GM18517 (cell line): ENCODE data around the gene OR1D5.
A peak's percentile ranks its signal among the peaks of the same experiment; 100 is the strongest.
"Not testable (repeated sequence)": the region's sequence is repeated elsewhere in the genome, so short reads cannot be mapped to it uniquely, and the experiment has no call there.

Experiments used
- ATAC-seq: cut with Tn5 transposase; IDR thresholded peaks from one replicate; pipeline ENCODE4 v1.9.1; 2021; ENCODE audit warnings: mild to moderate bottlenecking, moderate library complexity; ENCODE audit not compliant: unreplicated experiment

Gene OR1D5, protein sequence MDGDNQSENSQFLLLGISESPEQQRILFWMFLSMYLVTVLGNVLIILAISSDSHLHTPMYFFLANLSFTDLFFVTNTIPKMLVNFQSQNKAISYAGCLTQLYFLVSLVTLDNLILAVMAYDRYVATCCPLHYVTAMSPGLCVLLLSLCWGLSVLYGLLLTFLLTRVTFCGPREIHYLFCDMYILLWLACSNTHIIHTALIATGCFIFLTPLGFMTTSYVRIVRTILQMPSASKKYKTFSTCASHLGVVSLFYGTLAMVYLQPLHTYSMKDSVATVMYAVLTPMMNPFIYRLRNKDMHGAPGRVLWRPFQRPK

DNA sequence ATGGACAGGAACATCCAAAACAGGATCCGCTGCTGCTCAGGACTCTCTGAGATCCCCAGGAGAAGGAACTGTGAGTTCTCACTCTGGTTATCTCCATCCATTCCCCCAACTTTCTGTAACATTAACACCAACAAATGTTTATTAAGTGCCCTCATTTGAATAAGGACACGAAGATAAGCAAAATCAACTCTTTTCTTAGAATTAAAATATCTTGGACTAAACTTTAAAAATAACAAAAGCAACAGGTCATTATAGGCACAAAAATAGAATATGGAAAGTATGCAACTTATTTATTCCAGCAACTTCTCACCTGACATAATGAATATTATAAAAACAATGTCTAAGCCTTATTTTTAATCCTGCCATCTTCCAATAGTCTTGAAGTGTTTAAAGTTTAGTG is at the start of gene OR1D5:
Gene OR1D5 (minus strand): TSS at position 101 of the 400 bp plus-strand sequence. CDS start 0 bp downstream, at position 101.
- not testable (repeated sequence) for ATAC-seq

- ATAC-seq = no peak
Observed at GRCh38 chr17:3104322-3104721, 40.9 kb upstream of the OR1D5 start, which contains the start of gene OR1D2. Gene OR1D2 (minus strand): TSS chr17:3104422. CDS start chr17:3092996, 11,426 bp downstream.

GRCh38 chr17:3073850-3074249 is 10.4 kb upstream of the OR1D5 start:
- ATAC-seq = not testable (repeated sequence)

GRCh38 chr17:3065192-3065591 is 1.8 kb upstream of the OR1D5 start:
- ATAC-seq = not testable (repeated sequence)

GRCh38 chr17:3062824-3063377 is 506 bp downstream of the OR1D5 start:
- not testable (repeated sequence) for ATAC-seq

DNA sequence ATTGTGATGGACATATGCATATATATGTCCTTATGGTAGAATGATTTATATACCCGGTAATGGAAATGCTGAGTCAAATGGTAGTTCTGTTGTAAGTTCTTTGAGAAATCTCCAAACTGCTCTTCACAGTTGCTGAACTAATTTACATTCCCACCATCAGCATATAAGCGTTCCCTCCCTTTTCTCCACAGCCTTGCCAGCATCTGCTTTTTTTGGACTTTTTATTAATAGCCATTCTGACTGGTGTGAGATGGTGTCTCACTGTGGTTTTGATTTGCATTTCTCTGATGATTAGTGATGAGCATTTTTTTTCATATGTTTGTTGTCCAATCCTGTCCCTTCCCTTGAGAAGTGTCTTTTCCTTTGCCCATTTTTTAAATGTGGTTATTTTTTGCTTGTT is 8.5 kb downstream of the OR1D5 start:
- not testable (repeated sequence) for ATAC-seq

GRCh38 chr17:3049705-3050295 is 13.6 kb downstream of the OR1D5 start:
- no peak for ATAC-seq

DNA sequence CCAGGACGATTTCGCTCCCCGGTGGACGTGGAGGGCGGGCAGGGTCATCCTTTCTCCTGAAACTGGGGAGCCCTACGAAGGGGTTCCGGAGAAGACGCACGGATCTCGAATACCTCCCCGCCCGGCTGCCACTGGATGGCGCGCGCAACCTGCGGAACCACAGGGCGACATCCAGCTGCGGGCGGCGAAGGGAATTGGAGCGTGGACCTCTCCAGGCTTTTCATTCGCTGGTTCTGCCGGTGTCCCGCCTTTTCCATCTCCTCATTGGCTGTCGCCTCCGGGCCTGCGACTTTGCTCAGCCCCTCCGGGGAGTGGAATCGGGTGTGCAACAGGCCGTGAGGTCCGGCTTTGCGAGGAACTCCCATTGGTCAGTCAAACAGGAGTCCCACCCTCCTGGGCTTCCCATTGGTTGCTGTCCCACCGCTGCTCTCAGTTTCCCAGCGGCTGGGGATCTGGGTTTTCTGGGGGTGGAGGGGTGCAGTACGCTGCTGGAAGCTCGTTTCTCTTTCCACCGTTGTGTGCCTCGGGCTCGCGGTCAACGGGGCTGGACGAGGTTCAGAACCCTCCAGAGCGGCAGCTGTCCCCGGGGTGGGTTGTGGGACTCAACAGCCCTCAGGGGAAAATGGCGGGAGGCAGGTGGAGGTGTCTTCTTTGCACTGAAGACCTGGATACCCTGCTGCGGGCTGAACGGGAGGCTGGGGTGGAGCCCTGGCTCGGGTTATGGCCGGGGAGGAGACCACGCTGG is 14.5 kb downstream of the OR1D5 start:
- ATAC-seq = peak; percentile 91

DNA sequence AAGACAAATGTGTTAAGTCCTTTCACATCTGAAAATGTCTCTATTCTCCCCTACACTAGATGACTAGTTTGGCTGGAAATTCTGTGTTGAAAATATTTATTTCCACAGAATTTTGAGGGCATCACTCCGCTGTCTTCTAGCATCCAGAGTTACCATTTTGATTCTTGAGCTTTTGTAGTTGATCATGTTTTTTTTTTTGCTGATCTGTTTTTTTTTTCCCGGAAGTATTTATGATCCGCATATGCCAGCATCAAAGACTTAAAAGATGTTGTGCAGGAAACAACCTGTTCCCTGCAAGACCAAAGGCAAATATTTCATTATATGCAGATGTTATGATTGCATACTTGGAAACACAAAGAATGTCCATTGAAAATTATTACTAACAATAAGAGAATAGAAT is 16.7 kb downstream of the OR1D5 start:
- ATAC-seq = no peak

DNA sequence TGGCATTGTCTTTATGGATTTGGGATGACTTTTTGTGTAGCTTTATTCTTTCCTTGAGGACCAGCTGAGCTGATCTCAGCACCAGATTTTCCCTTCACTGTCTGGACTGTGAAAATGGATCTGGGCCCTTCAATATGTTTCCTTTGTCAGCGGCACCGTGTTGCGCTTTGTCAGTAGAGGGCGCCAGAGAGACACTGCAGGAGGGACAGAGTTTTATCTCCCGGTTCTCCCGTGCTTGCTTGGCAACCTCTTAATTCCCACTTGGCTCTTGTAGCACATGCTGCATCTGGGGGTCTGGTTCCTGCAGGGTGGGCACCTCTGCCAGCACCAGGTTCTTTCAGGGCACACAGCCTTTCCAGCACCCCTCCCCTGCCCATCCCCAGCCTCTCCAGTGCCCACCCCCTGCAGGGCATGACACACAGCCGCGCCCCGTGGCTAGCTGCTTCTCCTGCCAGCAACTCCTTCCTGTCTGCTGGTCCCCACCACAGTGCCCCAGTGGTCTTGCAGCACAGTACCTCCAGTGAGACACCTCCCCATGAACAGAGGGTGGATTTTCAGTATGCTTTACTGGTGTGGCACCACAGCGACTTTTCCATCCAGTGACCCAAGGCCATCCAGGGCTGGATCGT is 19.6 kb downstream of the OR1D5 start:
- ATAC-seq = no peak

- no peak for ATAC-seq
Observed at GRCh38 chr17:3040882-3041281, 22.5 kb downstream of the OR1D5 start.

DNA sequence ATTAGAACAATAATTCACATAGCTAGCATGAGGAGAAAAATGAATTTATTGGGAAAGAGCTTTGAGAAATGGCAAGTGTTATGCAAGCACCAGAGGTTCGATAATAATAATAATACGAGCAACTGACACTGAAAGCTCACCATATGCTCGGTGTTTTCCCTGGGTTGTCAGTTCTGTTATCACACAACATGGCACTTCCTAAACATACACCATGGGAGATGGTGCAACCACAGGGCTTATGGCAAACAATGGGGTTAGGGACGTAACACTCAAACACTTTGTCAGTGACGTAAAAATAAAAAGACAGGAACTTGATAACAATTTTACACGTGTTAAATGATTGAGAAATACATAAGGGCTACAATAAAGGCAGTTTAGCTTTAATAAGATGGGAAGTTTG is 23.7 kb downstream of the OR1D5 start:
- no peak for ATAC-seq

DNA sequence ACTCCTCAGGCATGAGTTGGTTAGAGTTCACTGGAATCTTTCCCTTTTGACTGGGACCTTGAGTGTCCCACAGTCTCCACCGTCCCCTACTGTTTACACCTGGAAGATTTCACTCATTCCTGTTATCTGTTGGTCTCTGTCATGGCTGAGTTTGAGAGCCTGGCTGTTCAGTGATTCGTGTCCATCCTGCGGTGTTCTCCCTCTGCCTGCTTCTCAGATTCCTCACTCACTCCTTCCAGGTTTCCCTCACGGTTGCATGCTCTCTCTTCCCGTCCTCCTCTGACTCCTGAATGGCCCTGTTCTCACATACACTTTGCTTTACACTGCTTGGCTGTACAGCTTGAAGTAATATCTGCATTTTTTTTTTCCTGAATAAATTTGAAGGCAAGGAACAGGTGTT is 24.5 kb downstream of the OR1D5 start:
- ATAC-seq = no peak

DNA sequence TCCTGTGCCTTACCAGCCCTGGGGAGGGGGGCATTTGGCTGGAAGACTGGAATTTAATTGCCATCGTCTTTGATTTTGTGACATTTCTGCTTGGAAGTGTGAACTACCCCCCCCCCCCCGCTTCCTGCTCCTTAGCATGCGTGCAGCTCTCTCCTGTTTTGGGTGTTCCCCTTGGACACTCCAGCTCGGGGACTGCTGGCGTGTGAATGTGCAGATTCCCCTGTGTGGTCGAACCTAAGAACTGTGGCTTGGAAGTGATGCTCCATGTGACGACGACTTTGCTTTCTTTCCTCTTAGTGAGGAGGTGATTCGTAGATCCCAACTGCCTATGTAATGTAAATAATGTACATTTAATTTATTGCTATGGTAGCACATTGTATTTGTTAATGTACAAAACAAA is 26.1 kb downstream of the OR1D5 start:
- no peak for ATAC-seq

- no peak for ATAC-seq
Observed at GRCh38 chr17:3036800-3037199, 26.6 kb downstream of the OR1D5 start.

- no peak for ATAC-seq
Observed at GRCh38 chr17:3035968-3036280, 27.5 kb downstream of the OR1D5 start.

DNA sequence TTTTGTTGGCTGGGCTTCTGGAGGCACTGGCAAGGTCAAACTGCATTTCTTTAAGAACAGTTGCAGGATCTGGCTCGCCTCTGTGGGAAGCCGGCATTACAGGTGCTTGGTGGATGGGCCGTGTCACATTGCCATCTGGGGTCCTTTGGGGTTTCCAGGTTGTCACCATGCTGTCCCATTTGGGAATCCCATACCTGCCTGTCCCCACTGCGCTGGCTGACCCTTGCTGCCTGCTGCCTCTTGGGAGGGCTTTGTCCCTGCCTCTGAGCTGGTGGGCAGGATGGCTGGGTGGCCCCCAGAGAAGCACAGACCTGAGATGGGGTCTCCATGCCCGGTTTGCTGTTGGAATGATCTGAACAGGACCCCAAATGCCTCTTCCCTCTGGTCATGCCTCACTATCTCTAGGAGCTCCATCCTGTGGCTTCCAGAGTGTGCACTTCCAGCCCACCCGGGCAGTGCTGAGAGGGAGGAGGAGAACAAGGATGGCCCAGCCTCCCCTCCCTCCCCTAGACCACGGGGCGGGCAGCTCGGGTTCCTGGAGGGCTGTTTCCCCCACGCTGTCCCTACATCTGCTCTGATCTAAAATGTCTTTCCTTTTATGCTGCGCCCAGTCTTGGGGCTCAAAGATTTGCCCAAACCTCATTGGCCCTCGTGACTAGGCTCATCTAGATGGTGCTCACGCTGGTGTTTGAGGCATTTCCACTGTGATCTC is 28.0 kb downstream of the OR1D5 start:
- no peak for ATAC-seq

GRCh38 chr17:3034578-3034920 is 28.9 kb downstream of the OR1D5 start:
- ATAC-seq = no peak

GRCh38 chr17:3033741-3034577 is 29.4 kb downstream of the OR1D5 start:
- no peak for ATAC-seq

DNA sequence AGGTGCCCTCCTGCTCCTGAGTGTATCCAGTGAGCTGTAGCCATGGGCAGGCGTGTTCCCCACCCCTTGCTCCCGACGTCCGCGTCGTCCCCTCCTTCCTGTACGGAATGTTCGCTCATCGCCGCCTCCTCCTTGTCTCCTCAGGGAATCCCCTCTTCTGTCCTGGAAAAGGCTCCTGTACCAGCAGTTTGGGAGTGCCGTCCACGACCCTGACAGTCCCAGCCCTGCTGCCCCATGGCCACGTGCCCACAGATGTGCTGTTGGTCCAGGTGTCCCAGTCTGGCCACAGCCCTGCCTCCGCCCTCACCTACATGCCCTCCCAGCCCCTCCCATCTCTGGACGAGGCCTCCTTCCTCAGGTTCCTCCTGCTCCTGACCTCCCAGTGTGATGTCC is 30.2 kb downstream of the OR1D5 start:
- ATAC-seq = no peak
